HepG2 (cell line): ENCODE results near the gene ACYP2. TPM values are rescaled to one million over a fixed set of nuclear protein-coding genes. Genes with fewer than 3 reads are reported as not detected.

Experiments used
- CREB1 ChIP-seq, 2 experiments: fragments of 450-650 bp in 1 of 2; IDR thresholded peaks; 2 replicates each; pipeline ENCODE4 v1.6.1; 2016 to 2017; ENCODE audit warnings: control low read depth in 1 of 2, mild to moderate bottlenecking in 1 of 2, missing compliant biosample characterization in 1 of 2, missing genetic modification characterization in 1 of 2
- E2F1 ChIP-seq: sonication (generic); formaldehyde crosslinking; IDR thresholded peaks from 2 replicates; pipeline ENCODE4 v1.5.0; 2020; ENCODE audit warnings: missing genetic modification reagents
- E2F5 ChIP-seq: sonication (generic); formaldehyde crosslinking; conservative IDR thresholded peaks from 2 replicates; pipeline ENCODE4 v1.4.0; 2020; ENCODE audit warnings: missing genetic modification reagents
- FOSL1 ChIP-seq: sonication (generic); formaldehyde crosslinking; IDR thresholded peaks from 2 replicates; pipeline ENCODE4 v1.9.0; 2021; ENCODE audit warnings: missing genetic modification reagents, borderline replicate concordance
- ISL2 ChIP-seq: sonication (generic); formaldehyde crosslinking; IDR thresholded peaks from 2 replicates; pipeline ENCODE4 v1.5.0; 2020; ENCODE audit warnings: missing genetic modification reagents
- SOX6 ChIP-seq, 2 experiments: fragments of 450-650 bp in 1 of 2; sonication (generic) in 1 of 2; formaldehyde crosslinking in 1 of 2; IDR thresholded peaks; 2 replicates each; pipeline versions ENCODE4 v1.4.0 to v1.6.1; 2017 to 2020; ENCODE audit warnings: antibody characterized with exemption in 1 of 2, mild to moderate bottlenecking in 1 of 2, missing genetic modification reagents in 1 of 2
- SRF ChIP-seq: IDR thresholded peaks from 2 replicates; pipeline ENCODE4 v1.6.1; 2011; ENCODE audit warnings: mild to moderate bottlenecking, low read depth, low read length, moderate library complexity
- TRIM22 ChIP-seq: fragments of 450-650 bp; IDR thresholded peaks from 2 replicates; pipeline ENCODE4 v1.6.1; 2017
- ZNF609 ChIP-seq: sonication (generic); formaldehyde crosslinking; IDR thresholded peaks from 2 replicates; pipeline ENCODE4 v1.4.0; 2020; ENCODE audit warnings: mild to moderate bottlenecking, missing genetic modification reagents, borderline replicate concordance
- polyA plus RNA-seq, 8 experiments: library from polyadenylated mRNA; depleted of rRNA in 3 of 8; stranded (reverse) in 7 of 8; unstranded in 1 of 8; fragments of >200 nt; fragmentation: Illumina TruSeq in 4 of 8; extraction: Trizol in 4 of 8; gene quantifications; 2 replicates each; pipeline versions ENCODE4 v1.2.1 to v1.2.3, GENCODE V29; 2011 to 2016; ENCODE audit warnings: low read depth in 4 of 8, missing spikeins in 1 of 8, mixed read lengths in 1 of 8; ENCODE audit not compliant: insufficient read depth in 1 of 8
- total RNA-seq, 5 experiments: library from RNA; depleted of rRNA; stranded (reverse); fragments of >200 nt; fragmentation: Illumina TruSeq; extraction: Trizol; gene quantifications; 2 replicates each; pipeline ENCODE4 v1.2.3, GENCODE V29; 2016; ENCODE audit warnings: low read depth in 1 of 5
- TF ChIP-seq, protein P1 (sequence below): sonication (generic); formaldehyde crosslinking; IDR thresholded peaks from 2 replicates; pipeline ENCODE4 v1.5.0; 2020; ENCODE audit warnings: mild to moderate bottlenecking, missing genetic modification reagents, borderline replicate concordance

Gene ACYP2
- total and polyA plus RNA-seq, 2 of the 13 experiments (the other 11 are each of a cell fraction or from before 2014, with no cell fraction given): 12.3 to 12.7 TPM

- no peak for TF ChIP-seq E2F1 (CRISPR knock-in tag)
- TF ChIP-seq TRIM22: no peak
- TF ChIP-seq, protein P1, sequence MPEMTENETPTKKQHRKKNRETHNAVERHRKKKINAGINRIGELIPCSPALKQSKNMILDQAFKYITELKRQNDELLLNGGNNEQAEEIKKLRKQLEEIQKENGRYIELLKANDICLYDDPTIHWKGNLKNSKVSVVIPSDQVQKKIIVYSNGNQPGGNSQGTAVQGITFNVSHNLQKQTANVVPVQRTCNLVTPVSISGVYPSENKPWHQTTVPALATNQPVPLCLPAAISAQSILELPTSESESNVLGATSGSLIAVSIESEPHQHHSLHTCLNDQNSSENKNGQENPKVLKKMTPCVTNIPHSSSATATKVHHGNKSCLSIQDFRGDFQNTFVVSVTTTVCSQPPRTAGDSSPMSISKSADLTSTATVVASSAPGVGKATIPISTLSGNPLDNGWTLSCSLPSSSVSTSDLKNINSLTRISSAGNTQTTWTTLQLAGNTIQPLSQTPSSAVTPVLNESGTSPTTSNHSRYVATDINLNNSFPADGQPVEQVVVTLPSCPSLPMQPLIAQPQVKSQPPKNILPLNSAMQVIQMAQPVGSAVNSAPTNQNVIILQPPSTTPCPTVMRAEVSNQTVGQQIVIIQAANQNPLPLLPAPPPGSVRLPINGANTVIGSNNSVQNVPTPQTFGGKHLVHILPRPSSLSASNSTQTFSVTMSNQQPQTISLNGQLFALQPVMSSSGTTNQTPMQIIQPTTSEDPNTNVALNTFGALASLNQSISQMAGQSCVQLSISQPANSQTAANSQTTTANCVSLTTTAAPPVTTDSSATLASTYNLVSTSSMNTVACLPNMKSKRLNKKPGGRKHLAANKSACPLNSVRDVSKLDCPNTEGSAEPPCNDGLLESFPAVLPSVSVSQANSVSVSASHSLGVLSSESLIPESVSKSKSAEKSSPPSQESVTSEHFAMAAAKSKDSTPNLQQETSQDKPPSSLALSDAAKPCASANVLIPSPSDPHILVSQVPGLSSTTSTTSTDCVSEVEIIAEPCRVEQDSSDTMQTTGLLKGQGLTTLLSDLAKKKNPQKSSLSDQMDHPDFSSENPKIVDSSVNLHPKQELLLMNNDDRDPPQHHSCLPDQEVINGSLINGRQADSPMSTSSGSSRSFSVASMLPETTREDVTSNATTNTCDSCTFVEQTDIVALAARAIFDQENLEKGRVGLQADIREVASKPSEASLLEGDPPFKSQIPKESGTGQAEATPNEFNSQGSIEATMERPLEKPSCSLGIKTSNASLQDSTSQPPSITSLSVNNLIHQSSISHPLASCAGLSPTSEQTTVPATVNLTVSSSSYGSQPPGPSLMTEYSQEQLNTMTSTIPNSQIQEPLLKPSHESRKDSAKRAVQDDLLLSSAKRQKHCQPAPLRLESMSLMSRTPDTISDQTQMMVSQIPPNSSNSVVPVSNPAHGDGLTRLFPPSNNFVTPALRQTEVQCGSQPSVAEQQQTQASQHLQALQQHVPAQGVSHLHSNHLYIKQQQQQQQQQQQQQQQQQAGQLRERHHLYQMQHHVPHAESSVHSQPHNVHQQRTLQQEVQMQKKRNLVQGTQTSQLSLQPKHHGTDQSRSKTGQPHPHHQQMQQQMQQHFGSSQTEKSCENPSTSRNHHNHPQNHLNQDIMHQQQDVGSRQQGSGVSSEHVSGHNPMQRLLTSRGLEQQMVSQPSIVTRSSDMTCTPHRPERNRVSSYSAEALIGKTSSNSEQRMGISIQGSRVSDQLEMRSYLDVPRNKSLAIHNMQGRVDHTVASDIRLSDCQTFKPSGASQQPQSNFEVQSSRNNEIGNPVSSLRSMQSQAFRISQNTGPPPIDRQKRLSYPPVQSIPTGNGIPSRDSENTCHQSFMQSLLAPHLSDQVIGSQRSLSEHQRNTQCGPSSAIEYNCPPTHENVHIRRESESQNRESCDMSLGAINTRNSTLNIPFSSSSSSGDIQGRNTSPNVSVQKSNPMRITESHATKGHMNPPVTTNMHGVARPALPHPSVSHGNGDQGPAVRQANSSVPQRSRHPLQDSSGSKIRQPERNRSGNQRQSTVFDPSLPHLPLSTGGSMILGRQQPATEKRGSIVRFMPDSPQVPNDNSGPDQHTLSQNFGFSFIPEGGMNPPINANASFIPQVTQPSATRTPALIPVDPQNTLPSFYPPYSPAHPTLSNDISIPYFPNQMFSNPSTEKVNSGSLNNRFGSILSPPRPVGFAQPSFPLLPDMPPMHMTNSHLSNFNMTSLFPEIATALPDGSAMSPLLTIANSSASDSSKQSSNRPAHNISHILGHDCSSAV (CRISPR knock-in tag): no peak
- TF ChIP-seq FOSL1: no peak
- no peak for TF ChIP-seq ZNF609 (CRISPR knock-in tag)
- no peak for TF ChIP-seq SOX6 (IDR thresholded peaks at IDR 0.05)
- no peak for TF ChIP-seq SOX6 (CRISPR knock-in tag; IDR thresholded peaks at IDR 0.05)
- no peak for TF ChIP-seq SRF
- no peak for TF ChIP-seq ISL2
- TF ChIP-seq CREB1 (IDR thresholded peaks at IDR 0.05): no peak
- TF ChIP-seq CREB1 (CRISPR knock-in tag; IDR thresholded peaks at IDR 0.05): 0 out of 2 replicates have a peak, but pooled peaks have one; percentile 10
- no peak for TF ChIP-seq E2F5 (CRISPR knock-in tag)
These were observed 8.6 kb upstream of the ACYP2 start (continued) for GRCh38 chr2:54106631-54107454.
